Prostate gland (tissue), 2 donors: ENCODE results near the gene PABPC4L.

ENCODE experiments used
- POLR2A ChIP-seq: fragments of 450-650 bp; IDR thresholded peaks from one replicate; pipeline ENCODE4 v1.6.1; 2016; ENCODE audit warnings: antibody characterized with exemption, mild to moderate bottlenecking
- POLR2AphosphoS5 ChIP-seq: sonication (generic); formaldehyde crosslinking; IDR thresholded peaks from one replicate; pipeline ENCODE4 v1.6.1; 2017; ENCODE audit warnings: antibody characterized with exemption
- TF ChIP-seq, protein P1 (sequence below), 4 experiments: fragments of 200-600 bp in 2 of 4; fragments of 450-650 bp in 2 of 4; sonication (generic) in 2 of 4; IDR thresholded peaks; 1 replicate in 3 of 4; 2 replicates in 1 of 4; pipeline ENCODE4 v1.5.1; 2016 to 2019; ENCODE audit warnings: antibody characterized with exemption in 4 of 4, mild to moderate bottlenecking in 2 of 4, moderate library complexity in 2 of 4

DNA sequence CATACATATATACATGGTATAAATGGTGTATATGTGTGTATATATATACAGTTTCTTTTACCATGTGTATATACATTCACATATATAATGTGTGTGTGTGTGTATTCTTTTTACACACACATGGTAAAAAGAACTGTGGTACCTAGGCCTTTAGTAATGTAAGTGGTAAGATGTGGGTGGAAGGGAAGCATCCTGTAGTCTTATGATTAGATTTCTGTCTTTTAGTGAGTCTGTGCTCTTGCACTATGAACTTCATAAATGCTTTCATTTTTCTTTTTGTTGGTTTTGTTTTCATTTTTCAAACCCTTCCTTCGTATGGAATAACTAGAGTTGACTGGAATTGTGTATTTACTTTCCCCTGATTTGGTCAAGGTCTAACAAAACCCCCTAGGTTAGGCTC, 12.1 kb downstream of the PABPC4L start:
- TF ChIP-seq POLR2A (no peak), POLR2AphosphoS5 (no peak)
- TF ChIP-seq, protein P1, sequence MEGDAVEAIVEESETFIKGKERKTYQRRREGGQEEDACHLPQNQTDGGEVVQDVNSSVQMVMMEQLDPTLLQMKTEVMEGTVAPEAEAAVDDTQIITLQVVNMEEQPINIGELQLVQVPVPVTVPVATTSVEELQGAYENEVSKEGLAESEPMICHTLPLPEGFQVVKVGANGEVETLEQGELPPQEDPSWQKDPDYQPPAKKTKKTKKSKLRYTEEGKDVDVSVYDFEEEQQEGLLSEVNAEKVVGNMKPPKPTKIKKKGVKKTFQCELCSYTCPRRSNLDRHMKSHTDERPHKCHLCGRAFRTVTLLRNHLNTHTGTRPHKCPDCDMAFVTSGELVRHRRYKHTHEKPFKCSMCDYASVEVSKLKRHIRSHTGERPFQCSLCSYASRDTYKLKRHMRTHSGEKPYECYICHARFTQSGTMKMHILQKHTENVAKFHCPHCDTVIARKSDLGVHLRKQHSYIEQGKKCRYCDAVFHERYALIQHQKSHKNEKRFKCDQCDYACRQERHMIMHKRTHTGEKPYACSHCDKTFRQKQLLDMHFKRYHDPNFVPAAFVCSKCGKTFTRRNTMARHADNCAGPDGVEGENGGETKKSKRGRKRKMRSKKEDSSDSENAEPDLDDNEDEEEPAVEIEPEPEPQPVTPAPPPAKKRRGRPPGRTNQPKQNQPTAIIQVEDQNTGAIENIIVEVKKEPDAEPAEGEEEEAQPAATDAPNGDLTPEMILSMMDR (IDR thresholded peaks at IDR 0.05), result no peak
